KOPT-K1 (cell line): Measurements from ENCODE around the gene C10orf71.

Source experiments
- H3K27ac ChIP-seq: fragments of 200-600 bp; sonication (generic); 2 replicates; pipeline ENCODE4 v1.5.1; 2016; ENCODE audit warnings: antibody characterized with exemption, mild to moderate bottlenecking, low read depth, low read length; ENCODE audit not compliant: poor library complexity, severe bottlenecking
- H3K36me3 ChIP-seq: fragments of 200-600 bp; sonication (generic); 2 replicates; pipeline ENCODE4 v1.5.1; 2017; ENCODE audit warnings: antibody characterized with exemption, mild to moderate bottlenecking, low read length, moderate library complexity; ENCODE audit not compliant: insufficient read depth
- H3K9me3 ChIP-seq: fragments of 200-600 bp; sonication (generic); 2 replicates; pipeline ENCODE4 v1.5.1; 2017; ENCODE audit warnings: antibody characterized with exemption, low read length, mild to moderate bottlenecking; ENCODE audit not compliant: insufficient read depth, poor library complexity, severe bottlenecking

The C10orf71 gene

GRCh38 chr10:49349390-49349789 lies 50.4 kb downstream of the C10orf71 start:
- no peaks in the 10 kb centered on the region for H3K36me3 ChIP-seq
- no peaks in the 10 kb centered on the region for H3K9me3 ChIP-seq
- no peak overlapping the region for H3K27ac ChIP-seq

GRCh38 chr10:49350138-49350537 lies 51.2 kb downstream of the C10orf71 start:
- H3K27ac ChIP-seq = no peak overlapping the region
- no peaks in the 10 kb centered on the region for H3K9me3 ChIP-seq

GRCh38 chr10:49350846-49351532 lies 52.0 kb downstream of the C10orf71 start:
- Histone ChIP-seq H3K36me3 (no peaks in the 10 kb centered on the region), H3K27ac (no peak overlapping the region), H3K9me3 (no peaks in the 10 kb centered on the region)

More at GRCh38 chr10:49350138-49350537, 51.2 kb downstream of the C10orf71 start:
- H3K36me3 ChIP-seq = no peaks in the 10 kb centered on the region

- H3K27ac ChIP-seq = no peak overlapping the region
- no peaks in the 10 kb centered on the region for H3K36me3 ChIP-seq
- H3K9me3 ChIP-seq = no peaks in the 10 kb centered on the region
Measured at GRCh38 chr10:49351669-49352068, 52.7 kb downstream of the C10orf71 start.

- Histone ChIP-seq H3K27ac (no peak overlapping the region), H3K36me3 (no peaks in the 10 kb centered on the region), H3K9me3 (peaks cover under 1% of the 10 kb centered on the region)
Measured at GRCh38 chr10:49352323-49352722, 53.4 kb downstream of the C10orf71 start.

GRCh38 chr10:49353026-49353894 lies 54.3 kb downstream of the C10orf71 start:
- no peaks in the 10 kb centered on the region for H3K36me3 ChIP-seq
- peaks cover 4% of the 10 kb centered on the region for H3K9me3 ChIP-seq
- no peak overlapping the region for H3K27ac ChIP-seq

GRCh38 chr10:49353895-49354566 lies 55.1 kb downstream of the C10orf71 start:
- no peak overlapping the region for H3K27ac ChIP-seq
- H3K36me3 ChIP-seq = no peaks in the 10 kb centered on the region
- peaks cover 4% of the 10 kb centered on the region for H3K9me3 ChIP-seq

- Histone ChIP-seq H3K9me3 (peaks cover 4% of the 10 kb centered on the region), H3K27ac (no peak overlapping the region), H3K36me3 (no peaks in the 10 kb centered on the region)
Measured at GRCh38 chr10:49354593-49354992, 55.6 kb downstream of the C10orf71 start.

GRCh38 chr10:49355221-49355620 lies 56.3 kb downstream of the C10orf71 start:
- Histone ChIP-seq H3K36me3 (no peaks in the 10 kb centered on the region), H3K27ac (no peak overlapping the region)

GRCh38 chr10:49356181-49356580 lies 57.2 kb downstream of the C10orf71 start:
- Histone ChIP-seq H3K9me3 (peaks cover 4% of the 10 kb centered on the region), H3K36me3 (no peaks in the 10 kb centered on the region), H3K27ac (no peak overlapping the region)

More at GRCh38 chr10:49355221-49355620, 56.3 kb downstream of the C10orf71 start:
- peaks cover 4% of the 10 kb centered on the region for H3K9me3 ChIP-seq

- H3K27ac ChIP-seq = no peak overlapping the region
- H3K36me3 ChIP-seq = no peaks in the 10 kb centered on the region
- peaks cover 4% of the 10 kb centered on the region for H3K9me3 ChIP-seq
Measured at GRCh38 chr10:49356944-49357343, 58.0 kb downstream of the C10orf71 start.

- Histone ChIP-seq H3K27ac (no peak overlapping the region), H3K9me3 (peaks cover 4% of the 10 kb centered on the region), H3K36me3 (no peaks in the 10 kb centered on the region)
Measured at GRCh38 chr10:49357910-49358309, 58.9 kb downstream of the C10orf71 start.

GRCh38 chr10:49359349-49360270 lies 60.6 kb downstream of the C10orf71 start:
- H3K36me3 ChIP-seq = no peaks in the 10 kb centered on the region
- no peak overlapping the region for H3K27ac ChIP-seq
- H3K9me3 ChIP-seq = peaks cover 4% of the 10 kb centered on the region
